NCI-H2107 (cell line): ENCODE data around the gene PLEKHB2.
"Not testable (repeated sequence)": the region's sequence is repeated elsewhere in the genome, so short reads cannot be mapped to it uniquely, and the experiment has no call there.

Experiments
- DNase-seq: peaks from one replicate; lab custom pipeline; 2025; lab: John Stamatoyannopoulos, UW

PLEKHB2 gene

GRCh38 chr2:131143803-131144202 is 38.7 kb downstream of the PLEKHB2 start:
- no peak for DNase-seq

GRCh38 chr2:131145040-131145439 is 39.9 kb downstream of the PLEKHB2 start:
- no peak for DNase-seq

DNA sequence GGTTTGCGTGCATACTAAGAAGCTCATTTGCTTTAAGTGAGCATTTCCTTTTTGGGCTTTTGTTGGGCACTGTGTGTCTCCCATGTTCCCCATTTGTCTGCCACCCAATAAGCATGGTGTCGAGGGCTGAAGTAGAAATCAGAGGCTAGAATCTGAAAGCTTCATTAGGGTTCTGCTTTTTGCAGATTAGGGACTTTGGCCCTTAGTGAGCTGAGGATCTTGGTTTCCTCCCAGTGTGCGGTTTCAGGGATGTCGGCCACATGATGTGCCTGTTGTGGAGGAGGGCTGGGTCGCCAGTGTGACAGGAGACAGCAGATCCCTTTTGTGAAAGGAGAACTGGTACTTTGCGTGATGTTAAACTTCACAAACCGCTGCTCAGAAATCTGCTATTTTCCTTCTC is 41.1 kb downstream of the PLEKHB2 start:
- no peak for DNase-seq

GRCh38 chr2:131146749-131147148 is 41.6 kb downstream of the PLEKHB2 start:
- DNase-seq: no peak

DNA sequence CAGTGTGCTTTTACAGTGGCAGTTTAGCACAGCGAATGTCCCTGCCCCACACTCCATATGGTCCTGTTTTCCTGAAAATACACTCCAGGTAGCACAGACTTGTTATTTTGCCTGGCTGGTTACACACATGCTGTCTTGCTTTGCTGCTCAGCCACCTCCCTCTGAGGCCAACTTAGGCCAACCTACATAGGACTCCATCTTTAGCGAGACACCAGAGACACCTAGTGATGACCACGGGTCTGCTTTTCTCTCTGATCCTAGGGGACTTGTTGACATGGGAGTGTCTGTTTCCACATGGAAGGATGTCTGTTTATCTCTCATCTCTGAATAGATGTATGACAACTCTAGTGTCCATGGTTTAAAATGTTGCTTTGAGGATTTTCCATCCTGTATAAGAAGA is 43.3 kb downstream of the PLEKHB2 start:
- no peak for DNase-seq

GRCh38 chr2:131150109-131150508 is 45.0 kb downstream of the PLEKHB2 start:
- not testable (repeated sequence) for DNase-seq

GRCh38 chr2:131151398-131151797 is 46.3 kb downstream of the PLEKHB2 start:
- no peak for DNase-seq

DNA sequence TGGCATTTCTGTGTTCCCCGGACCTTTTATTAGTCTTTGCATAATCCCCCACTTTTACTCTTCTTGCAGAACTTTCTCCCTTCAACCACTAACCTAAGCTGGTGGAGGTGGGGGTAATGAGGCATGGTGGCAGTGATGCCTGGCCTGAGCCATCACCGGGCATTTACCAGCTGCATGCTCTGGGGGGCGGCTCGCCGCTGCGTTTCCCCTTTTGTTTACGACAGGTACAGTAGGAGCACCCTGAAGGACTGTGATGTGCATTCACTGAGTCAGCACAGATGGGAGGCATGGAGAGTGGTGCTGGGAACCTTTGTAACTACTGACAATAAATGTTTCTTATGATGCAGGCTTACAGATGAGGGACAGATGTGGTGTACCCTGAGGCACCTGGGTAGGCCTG is 46.9 kb downstream of the PLEKHB2 start:
- no peak for DNase-seq

- no peak for DNase-seq
Observed at GRCh38 chr2:131153529-131153928, 48.4 kb downstream of the PLEKHB2 start.

- no peak for DNase-seq
Observed at GRCh38 chr2:131154071-131154531, 49.0 kb downstream of the PLEKHB2 start.

- no peak for DNase-seq
Observed at GRCh38 chr2:131154647-131155046, 49.5 kb downstream of the PLEKHB2 start.

DNA sequence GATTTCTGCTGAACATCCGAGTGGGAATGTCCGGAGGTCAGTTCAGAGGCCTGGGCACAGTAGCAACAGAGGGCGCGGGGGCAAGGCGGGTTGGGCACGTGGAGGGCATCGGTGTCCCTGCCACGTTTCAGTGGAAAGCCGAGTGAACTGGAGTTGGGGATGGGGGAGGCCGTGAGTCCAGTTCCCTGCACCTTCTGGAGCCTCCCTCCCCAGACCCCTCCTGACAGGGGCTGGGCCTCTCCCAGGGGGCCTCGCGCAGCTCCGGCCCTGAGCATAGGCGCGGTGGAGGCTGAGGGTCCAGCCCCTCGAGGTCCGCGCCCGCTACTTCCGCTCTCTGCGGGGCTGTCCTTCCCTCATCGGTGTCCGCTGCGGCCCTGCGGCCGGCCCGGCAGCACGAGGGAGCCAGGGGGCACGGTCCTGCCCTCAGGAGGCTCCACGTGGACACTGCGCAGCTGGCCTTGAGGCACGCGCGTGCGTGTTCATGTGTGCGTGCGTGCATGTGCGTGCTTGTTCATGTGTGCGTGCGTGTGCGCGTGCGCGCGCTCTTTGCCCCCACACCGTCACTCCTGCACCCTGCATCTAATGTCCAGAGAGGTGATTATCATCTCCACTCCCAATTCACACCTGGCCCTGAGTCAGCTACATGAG is 50.2 kb downstream of the PLEKHB2 start:
- DNase-seq: no peak

DNA sequence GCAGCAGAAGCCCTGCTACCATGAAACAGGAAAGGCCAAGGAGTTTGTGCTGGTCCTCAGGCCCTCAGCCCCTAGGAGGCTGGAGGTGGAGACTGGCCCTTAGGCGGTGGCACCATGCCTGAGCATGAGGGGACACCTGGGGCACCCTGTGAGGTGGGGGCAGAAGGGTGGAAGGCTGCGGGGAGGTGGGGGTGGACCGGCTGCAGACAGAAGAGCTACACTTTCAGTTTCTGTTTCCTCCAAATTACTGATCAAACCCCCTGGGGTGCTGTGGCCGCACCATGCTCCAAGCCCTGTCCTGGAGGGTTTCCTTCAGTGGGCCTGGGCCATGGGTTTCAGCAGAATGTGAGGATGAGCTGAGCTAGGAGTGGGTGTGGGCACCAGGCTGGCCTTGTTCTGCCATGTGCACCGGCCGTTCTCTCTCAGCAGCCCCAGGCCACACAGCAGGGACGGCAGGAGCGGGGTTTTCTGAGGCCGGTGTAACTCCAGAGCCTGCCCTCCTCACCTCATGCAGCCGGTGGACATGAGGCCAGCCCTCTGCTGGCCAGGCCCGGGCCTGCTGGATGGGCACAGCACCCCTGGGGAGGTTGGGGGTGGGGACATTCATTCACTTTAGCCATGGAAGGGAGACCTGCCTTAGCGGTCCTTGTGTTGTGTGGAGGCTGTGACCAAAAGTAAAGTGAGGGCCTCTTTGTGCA is 51.5 kb downstream of the PLEKHB2 start:
- no peak for DNase-seq

- not testable (repeated sequence) for DNase-seq
Observed at GRCh38 chr2:131165562-131165961, 60.4 kb downstream of the PLEKHB2 start.

DNA sequence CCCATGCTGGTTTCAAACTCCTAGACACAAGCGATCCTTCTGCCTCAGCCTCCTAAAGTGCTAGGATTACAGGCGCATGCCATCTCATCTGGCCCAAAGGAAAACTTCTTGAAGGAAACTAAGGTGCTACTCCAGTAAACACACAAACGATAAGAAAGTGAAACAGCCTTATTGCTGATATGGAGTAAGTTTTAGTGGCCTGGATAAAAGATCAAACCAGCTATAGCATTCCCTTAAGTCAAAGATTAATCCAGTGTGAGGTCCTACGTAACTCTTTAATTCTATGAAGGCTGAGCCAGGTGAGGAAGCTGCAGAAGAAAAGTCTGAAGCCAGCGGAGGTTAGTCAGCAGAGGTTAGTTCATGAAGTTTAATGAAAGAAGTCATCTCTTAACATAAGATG is 63.4 kb downstream of the PLEKHB2 start:
- DNase-seq: no peak

- not testable (repeated sequence) for DNase-seq
Observed at GRCh38 chr2:131178050-131178449, 72.9 kb downstream of the PLEKHB2 start.

- not testable (repeated sequence) for DNase-seq
Observed at GRCh38 chr2:131178721-131179418, 73.7 kb downstream of the PLEKHB2 start.

- DNase-seq: not testable (repeated sequence)
Observed at GRCh38 chr2:131181451-131181850, 76.3 kb downstream of the PLEKHB2 start.

- not testable (repeated sequence) for DNase-seq
Observed at GRCh38 chr2:131193421-131193820, 88.3 kb downstream of the PLEKHB2 start.

GRCh38 chr2:131196186-131196585 is 91.0 kb downstream of the PLEKHB2 start:
- not testable (repeated sequence) for DNase-seq
